Measurements from ENCODE around the gene RGSL1.

RGSL1 gene

DNA sequence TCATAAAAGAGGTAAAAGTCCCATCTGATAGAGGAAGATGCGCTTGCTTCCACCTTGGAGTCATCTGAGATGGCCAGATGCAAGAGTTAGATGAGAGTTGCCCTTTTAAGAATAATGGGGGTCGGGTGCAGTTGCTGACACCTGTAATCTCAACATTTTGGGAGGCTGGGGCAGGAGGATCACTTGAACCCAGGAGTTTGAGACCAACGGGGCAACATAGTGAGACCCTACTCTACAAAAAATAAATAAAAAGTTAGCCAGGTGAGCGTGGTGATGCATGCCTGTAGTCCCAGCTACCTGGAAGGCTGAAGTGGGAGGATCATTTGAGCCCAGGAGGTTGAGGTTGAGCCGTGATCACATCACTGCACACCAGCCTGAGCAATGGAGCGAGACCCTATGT, 36.0 kb upstream of the RGSL1 start:
- ATAC-seq (ENCODE audit: low read depth) (no peak), DNase-seq (ENCODE audit: low spot score) (no peak)
- H3K27me3 ChIP-seq (ENCODE audit: insufficient read depth, poor library complexity, severe bottlenecking), result no peaks in the 10 kb centered on the region
- H3K27ac ChIP-seq (ENCODE audit: poor library complexity, severe bottlenecking), result no peak overlapping the region
- no peaks in the 10 kb centered on the region for H3K9me3 ChIP-seq (ENCODE audit: severe bottlenecking)
- no peaks in the 10 kb centered on the region for H3K36me3 ChIP-seq (ENCODE audit: low read depth)
- H3K4me3 ChIP-seq (ENCODE audit: severe bottlenecking), result no peak overlapping the region
- no peaks in the 10 kb centered on the region for H3K4me1 ChIP-seq (ENCODE audit: insufficient read depth, poor library complexity, severe bottlenecking)
- TF ChIP-seq, protein P1, sequence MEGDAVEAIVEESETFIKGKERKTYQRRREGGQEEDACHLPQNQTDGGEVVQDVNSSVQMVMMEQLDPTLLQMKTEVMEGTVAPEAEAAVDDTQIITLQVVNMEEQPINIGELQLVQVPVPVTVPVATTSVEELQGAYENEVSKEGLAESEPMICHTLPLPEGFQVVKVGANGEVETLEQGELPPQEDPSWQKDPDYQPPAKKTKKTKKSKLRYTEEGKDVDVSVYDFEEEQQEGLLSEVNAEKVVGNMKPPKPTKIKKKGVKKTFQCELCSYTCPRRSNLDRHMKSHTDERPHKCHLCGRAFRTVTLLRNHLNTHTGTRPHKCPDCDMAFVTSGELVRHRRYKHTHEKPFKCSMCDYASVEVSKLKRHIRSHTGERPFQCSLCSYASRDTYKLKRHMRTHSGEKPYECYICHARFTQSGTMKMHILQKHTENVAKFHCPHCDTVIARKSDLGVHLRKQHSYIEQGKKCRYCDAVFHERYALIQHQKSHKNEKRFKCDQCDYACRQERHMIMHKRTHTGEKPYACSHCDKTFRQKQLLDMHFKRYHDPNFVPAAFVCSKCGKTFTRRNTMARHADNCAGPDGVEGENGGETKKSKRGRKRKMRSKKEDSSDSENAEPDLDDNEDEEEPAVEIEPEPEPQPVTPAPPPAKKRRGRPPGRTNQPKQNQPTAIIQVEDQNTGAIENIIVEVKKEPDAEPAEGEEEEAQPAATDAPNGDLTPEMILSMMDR (IDR thresholded peaks at IDR 0.05; ENCODE audit: poor library complexity, severe bottlenecking), result no peak

DNA sequence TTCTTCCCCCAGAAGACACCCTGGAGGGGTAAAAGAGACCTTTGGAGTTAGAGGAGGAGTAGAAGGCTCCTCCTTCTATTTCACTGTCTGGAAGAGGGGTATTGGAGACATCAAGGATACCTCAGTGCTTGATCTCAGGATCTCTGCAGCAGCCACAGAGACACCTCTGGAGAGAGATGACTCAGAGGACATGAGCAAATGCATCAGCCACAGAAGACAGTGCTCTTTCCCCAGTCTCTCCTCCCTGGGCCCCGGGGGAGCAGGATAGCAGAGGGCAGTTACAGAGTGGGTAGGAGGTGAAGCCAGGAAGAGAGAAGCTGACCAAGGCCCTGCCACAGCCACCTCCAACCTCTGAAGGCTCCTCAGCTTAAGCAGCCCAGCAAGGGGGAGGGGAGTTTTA, 34.2 kb upstream of the RGSL1 start:
- TF ChIP-seq, protein P1 (IDR thresholded peaks at IDR 0.05; ENCODE audit: poor library complexity, severe bottlenecking), result no peak
- Histone ChIP-seq H3K36me3 (ENCODE audit: low read depth) (no peaks in the 10 kb centered on the region), H3K27ac (ENCODE audit: poor library complexity, severe bottlenecking) (no peak overlapping the region), H3K9me3 (ENCODE audit: severe bottlenecking) (no peaks in the 10 kb centered on the region), H3K4me3 (ENCODE audit: severe bottlenecking) (no peak overlapping the region), H3K4me1 (ENCODE audit: insufficient read depth, poor library complexity, severe bottlenecking) (no peaks in the 10 kb centered on the region), H3K27me3 (ENCODE audit: insufficient read depth, poor library complexity, severe bottlenecking) (no peaks in the 10 kb centered on the region)
- ATAC-seq (ENCODE audit: low read depth), result no peak
- no peak for DNase-seq (ENCODE audit: low spot score)

DNA sequence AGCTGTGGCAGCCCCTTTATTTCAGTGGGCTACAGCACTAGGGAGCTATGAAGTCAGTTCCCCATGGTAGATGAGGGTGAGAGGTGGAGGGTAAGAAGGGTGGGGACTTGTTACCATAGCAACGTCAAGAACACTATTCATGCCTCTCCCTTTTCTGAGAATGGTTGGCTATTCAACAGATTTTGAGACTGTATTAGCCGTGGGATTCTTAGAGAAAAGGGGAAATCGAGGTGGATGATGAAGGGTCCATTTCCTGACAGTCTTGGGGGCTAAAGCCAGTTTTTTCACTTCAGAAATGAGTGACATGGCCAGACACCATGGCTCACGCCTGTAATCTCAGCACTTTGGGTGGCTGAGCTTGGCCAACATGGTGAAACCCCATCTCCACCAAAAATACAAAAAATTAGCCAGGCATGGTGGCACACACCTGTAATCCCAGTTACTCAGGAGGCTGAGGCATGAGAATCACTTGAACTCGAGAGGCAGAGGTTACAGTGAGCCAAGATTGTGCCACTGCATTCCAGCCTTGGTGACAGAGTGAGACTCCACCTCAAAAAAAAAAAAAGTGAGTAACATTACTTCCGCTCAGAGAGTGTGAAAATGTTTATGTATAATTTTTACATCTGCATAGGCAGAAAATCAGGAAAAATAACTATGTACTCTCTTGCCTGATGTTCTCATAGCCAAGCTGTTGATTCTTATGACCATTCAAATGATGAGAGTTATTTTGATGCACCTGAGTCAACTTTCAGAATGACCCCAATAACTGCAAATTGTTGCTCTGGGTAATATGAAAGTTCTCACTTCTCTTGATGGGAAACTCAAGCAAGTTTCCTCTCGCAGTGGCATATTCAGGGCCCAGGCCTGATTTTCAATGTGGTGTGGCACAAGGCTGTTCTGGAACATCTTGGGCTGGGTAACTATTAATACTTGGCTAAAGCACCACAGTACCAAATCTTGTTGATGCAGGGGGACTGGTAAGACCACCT, 23.2 kb upstream of the RGSL1 start:
- H3K36me3 ChIP-seq (ENCODE audit: low read depth), result no peaks in the 10 kb centered on the region
- no peaks in the 10 kb centered on the region for H3K9me3 ChIP-seq (ENCODE audit: severe bottlenecking)
- no peak for ATAC-seq (ENCODE audit: low read depth)
- H3K27me3 ChIP-seq (ENCODE audit: insufficient read depth, poor library complexity, severe bottlenecking), result no peaks in the 10 kb centered on the region
- no peak for DNase-seq (ENCODE audit: low spot score)
- no peaks in the 10 kb centered on the region for H3K4me1 ChIP-seq (ENCODE audit: insufficient read depth, poor library complexity, severe bottlenecking)
- H3K27ac ChIP-seq (ENCODE audit: poor library complexity, severe bottlenecking), result no peak overlapping the region
- TF ChIP-seq, protein P1 (IDR thresholded peaks at IDR 0.05; ENCODE audit: poor library complexity, severe bottlenecking), result no peak
- no peak overlapping the region for H3K4me3 ChIP-seq (ENCODE audit: severe bottlenecking)

DNA sequence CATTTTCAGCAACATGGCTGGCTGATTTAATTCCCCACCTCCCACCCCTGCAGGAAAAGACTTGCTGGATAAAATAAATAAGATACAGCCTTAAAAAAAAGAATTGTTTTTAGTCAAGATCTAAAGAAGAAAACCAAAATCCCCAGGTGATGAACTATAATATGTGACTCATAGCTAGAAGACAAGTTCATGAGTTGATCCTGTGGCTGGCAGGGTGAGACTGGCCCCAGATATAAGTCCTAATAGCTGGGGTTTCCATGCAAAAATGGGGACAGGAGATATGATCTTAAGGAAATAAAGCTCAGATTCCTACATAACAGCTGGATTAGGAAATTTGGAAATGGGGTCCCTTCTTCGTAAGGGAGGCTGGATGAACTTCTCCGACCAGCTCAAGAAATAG, 21.9 kb upstream of the RGSL1 start:
- H3K27ac ChIP-seq (ENCODE audit: poor library complexity, severe bottlenecking), result no peak overlapping the region
- no peaks in the 10 kb centered on the region for H3K9me3 ChIP-seq (ENCODE audit: severe bottlenecking)
- H3K27me3 ChIP-seq (ENCODE audit: insufficient read depth, poor library complexity, severe bottlenecking), result no peaks in the 10 kb centered on the region
- H3K36me3 ChIP-seq (ENCODE audit: low read depth), result no peaks in the 10 kb centered on the region
- no peak overlapping the region for H3K4me3 ChIP-seq (ENCODE audit: severe bottlenecking)
- ATAC-seq (ENCODE audit: low read depth) (no peak), DNase-seq (ENCODE audit: low spot score) (no peak)
- TF ChIP-seq, protein P1 (IDR thresholded peaks at IDR 0.05; ENCODE audit: poor library complexity, severe bottlenecking), result no peak
- no peaks in the 10 kb centered on the region for H3K4me1 ChIP-seq (ENCODE audit: insufficient read depth, poor library complexity, severe bottlenecking)
